Hematopoietic multipotent progenitor cell (in vitro differentiated cells): ENCODE data around the gene CHST8. TPM values are rescaled to one million over a fixed set of nuclear protein-coding genes. Genes with fewer than 3 reads are reported as not detected.
A peak's percentile ranks its signal among the peaks of the same experiment; 100 is the strongest.

Experiments
- DNase-seq, 3 donors: peaks; one replicate each; pipeline ENCODE4 v3.0.0-alpha.2; 2011 to 2015; ENCODE audit warnings: low read depth in 2 of 3, low spot score in 2 of 3
- total RNA-seq: library from RNA; depleted of rRNA; stranded (reverse); fragments of >200 nt; gene quantifications from one replicate; pipeline ENCODE4 v1.2.3, GENCODE V29; 2012

The CHST8 gene
- total RNA-seq, 1 donor = not detected

- no peak for DNase-seq
Measured at GRCh38 chr19:33780746-33781145, 159.0 kb downstream of the CHST8 start.

- DNase-seq = no peak
Measured at GRCh38 chr19:33781415-33781935, 159.7 kb downstream of the CHST8 start.

GRCh38 chr19:33781996-33782395 lies 160.2 kb downstream of the CHST8 start:
- no peak for DNase-seq

GRCh38 chr19:33784432-33784831 lies 162.7 kb downstream of the CHST8 start:
- DNase-seq = no peak

- DNase-seq = no peak
Measured at GRCh38 chr19:33785795-33786194, 164.0 kb downstream of the CHST8 start.

GRCh38 chr19:33788676-33789075 lies 166.9 kb downstream of the CHST8 start:
- no peak for DNase-seq

GRCh38 chr19:33789344-33789743 lies 167.6 kb downstream of the CHST8 start:
- no peak for DNase-seq

GRCh38 chr19:33794683-33795369 lies 173.1 kb downstream of the CHST8 start:
- DNase-seq = no peak

GRCh38 chr19:33795370-33796163 lies 173.8 kb downstream of the CHST8 start:
- peak in 2 of 3 donors; percentile 79 to 83 for DNase-seq

GRCh38 chr19:33796164-33796875 lies 174.6 kb downstream of the CHST8 start, which contains the start of gene KCTD15:
Gene KCTD15 (plus strand): TSS chr19:33796870. CDS start chr19:33800455, 3,585 bp downstream.
- DNase-seq = peak in 2 of 3 donors; percentile 52 to 63

- peak in 2 of 3 donors; percentile 50 to 62 for DNase-seq
Measured at GRCh38 chr19:33797802-33798671, 176.3 kb downstream of the CHST8 start.

GRCh38 chr19:33798681-33799111 lies 176.9 kb downstream of the CHST8 start:
- DNase-seq = no peak

- DNase-seq = no peak
Measured at GRCh38 chr19:33799476-33799875, 177.7 kb downstream of the CHST8 start.

GRCh38 chr19:33800012-33800680 lies 178.4 kb downstream of the CHST8 start:
- DNase-seq = no peak

GRCh38 chr19:33801411-33801810 lies 179.7 kb downstream of the CHST8 start:
- DNase-seq = no peak

- no peak for DNase-seq
Measured at GRCh38 chr19:33802001-33802400, 180.2 kb downstream of the CHST8 start.

GRCh38 chr19:33802801-33803200 lies 181.0 kb downstream of the CHST8 start:
- DNase-seq = no peak

- DNase-seq = no peak
Measured at GRCh38 chr19:33803383-33803782, 181.6 kb downstream of the CHST8 start.

- DNase-seq = no peak
Measured at GRCh38 chr19:33804021-33804799, 182.5 kb downstream of the CHST8 start.
